AG08395 (cell line): ENCODE results near the gene MTMR3.

ENCODE experiments used
- DNase-seq: peaks from one replicate; pipeline ENCODE4 v3.0.0; 2012; ENCODE audit warnings: mixed read lengths, low spot score

MTMR3 gene

GRCh38 chr22:29916007-29916544 is 33.1 kb downstream of the MTMR3 start:
- no peak for DNase-seq

DNA sequence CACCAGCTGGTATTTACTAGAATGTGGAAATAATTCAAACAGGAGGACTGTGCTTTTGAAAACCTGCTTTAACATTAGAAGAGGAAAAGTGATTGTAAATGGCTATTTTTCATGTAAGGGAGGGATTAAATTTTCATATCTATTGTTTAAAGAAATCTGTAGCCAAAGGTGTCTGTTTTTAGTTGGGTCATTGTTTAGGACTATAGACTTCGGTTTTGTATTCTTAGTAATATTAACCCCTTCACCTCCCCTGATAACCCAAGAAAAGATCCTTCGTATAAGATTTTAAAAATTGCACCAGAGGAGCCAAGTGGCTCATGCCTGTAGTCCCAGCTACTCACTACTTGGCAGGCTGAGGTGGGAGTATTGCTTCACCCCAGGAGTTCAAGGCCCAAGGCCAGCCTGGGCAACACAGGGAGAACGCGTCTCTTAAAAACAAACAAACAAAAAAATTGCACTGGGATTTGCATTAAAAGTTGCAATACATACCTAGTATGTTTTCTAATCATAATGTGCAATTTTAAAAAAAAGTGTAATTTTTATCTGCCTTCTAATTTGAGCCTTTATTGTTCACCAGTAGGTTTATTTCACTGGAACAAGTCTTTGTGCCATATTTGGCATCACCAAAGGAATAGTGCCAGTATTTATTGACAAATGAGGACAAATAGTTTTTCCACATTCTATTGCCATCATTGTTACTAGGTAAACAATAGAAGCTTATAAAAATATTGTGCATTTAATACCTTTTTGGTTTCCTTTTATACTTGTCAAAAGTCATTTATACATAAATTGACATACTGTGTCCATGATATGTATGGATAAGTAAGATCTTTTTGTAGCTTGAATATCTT is 34.3 kb downstream of the MTMR3 start:
- DNase-seq = no peak

DNA sequence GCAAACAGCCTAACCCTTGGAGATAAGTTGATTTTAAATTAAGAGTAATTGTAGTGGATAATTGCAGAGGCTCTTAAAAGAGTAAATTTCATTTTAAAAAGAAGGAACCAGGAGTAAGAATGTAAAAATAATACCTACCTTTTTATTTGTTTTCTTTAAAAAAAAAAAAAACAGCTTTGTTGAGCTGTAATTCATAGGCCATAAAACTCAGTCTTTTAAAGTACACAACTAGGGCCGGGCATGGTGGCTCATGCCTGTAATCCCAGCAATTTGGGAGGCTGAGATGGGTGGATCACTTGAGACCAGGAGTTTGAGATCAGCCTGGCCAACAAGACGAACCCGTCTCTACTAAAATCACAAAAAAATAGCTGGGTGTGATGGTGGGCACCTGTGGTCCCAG is 42.4 kb downstream of the MTMR3 start:
- no peak for DNase-seq

DNA sequence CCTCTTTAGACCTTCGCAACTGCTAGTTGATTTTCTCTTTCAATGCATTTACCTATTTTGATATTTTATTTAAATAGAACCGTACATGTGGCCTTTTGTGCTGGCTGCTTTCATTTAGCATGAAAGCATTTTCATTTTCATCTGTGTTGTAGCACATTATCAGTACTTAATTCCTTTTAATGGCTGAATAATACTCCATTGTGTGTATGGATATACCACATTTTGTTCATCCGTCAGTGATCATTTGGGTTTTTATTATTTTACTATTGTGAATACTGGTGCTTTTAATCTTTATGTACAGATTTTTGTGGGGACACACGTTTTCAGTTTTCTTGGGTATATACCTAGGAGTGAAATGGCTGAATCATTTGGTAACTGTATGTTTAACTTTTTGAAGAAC is 43.1 kb downstream of the MTMR3 start:
- no peak for DNase-seq

DNA sequence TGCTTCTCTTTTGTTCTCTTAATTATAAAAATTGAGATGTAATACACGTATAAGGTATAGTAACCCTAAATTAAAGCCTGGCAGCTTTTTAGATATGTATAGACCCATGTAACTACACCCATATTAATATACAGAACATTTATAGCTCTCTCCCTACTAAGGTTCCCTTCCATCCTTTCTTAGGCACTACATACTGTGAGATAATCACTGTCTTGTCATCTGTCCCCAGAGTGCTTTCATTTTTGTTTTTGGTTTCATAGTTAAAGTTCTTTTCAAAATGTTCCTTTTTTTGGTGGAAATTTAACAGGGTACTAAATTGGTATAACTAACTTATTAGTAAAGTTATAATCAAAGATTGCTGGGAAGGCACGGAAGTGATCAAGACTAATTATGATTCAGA is 49.2 kb downstream of the MTMR3 start:
- no peak for DNase-seq

DNA sequence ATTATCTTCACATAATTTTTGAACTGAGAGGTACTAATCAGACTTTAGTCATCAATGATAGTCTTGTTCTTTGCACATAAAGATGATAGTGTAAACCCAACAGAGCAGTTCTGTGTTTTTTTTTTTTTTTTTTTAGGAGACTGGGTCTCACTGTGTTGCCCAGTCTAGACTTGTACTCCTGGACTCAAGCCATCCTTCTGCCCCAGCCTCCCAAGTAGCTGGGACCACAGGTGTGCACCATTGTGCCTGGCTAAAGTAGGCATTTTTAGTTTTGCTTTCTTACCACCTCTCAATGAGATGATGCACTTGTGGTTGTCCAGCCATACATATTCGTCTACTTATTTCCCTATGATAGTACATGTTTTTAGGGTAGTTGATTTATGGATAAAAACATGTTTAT is 50.6 kb downstream of the MTMR3 start:
- DNase-seq = no peak

DNA sequence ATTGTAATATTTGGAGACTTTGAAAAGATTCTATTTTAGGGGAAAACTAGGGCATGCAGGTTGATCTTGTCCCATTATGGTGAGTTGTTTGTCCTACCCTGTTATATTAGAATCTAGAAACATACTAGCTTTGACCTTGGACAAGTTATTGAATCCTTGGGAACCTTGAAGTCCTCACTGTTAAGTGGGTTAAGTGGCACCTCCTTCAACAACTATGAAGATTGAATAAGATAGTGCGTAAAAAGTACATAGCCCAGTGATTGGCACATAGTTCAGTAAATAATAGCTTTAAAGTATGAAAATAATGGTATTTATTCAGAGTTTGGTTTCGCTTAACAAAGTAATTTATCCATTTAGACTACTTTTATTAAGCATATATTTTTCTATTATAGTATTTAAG is 51.6 kb downstream of the MTMR3 start:
- no peak for DNase-seq

- DNase-seq = no peak
Measured at GRCh38 chr22:29936186-29936585, 53.2 kb downstream of the MTMR3 start.

DNA sequence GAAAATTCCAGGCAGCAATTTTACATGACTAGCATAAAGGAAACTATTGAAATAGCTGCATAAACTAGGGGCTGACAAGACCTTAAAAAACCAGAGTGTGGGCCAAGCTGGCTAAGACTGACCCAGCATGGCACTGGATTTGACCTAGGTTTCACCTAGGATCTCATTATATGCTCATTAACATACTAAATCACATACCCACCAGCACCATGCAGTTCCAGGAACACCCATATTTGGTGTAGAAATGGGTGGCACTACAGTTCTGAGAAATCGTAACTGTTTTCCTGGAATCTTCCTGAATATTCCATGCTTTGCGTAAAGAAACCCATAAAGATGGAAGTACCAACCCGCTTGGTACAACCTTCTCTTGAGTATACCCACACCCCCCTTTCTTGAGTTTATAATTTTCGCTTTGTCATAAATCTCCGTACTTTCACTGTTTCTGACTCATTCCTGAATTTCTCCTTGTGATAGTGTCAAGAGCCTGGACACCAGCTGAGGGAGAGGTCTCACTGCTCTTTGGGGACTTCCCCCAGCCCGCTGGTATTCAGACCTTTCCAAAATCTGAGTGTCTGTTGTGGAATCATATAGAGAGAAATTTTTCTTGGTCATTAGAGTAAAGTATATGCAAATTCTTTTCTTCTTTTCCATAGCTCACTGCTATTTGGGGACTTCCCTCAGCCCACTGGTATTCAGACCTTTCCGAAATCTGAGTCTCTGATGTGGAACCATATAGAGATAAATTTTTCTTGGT is 55.1 kb downstream of the MTMR3 start:
- DNase-seq = no peak

GRCh38 chr22:29940526-29940925 is 57.6 kb downstream of the MTMR3 start:
- DNase-seq = no peak

DNA sequence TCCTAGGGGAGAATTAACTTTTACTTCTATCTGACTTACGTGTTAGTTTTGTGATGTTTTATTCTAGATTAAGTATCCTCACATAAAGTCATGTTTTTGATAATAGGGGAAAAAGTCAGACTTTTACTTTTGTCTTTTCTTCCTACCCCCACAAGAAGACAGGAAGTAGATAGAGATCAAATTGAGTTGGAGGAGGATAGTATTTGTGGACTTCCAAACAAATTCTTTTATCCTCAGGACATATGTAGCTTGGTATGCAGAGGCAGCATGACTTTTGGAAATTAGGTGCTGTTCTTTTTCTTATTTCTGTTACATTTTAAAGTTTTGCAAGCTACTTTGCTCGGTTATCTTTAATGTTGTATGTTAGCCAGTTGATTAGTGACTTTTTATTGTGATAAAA is 61.4 kb downstream of the MTMR3 start:
- DNase-seq = no peak

DNA sequence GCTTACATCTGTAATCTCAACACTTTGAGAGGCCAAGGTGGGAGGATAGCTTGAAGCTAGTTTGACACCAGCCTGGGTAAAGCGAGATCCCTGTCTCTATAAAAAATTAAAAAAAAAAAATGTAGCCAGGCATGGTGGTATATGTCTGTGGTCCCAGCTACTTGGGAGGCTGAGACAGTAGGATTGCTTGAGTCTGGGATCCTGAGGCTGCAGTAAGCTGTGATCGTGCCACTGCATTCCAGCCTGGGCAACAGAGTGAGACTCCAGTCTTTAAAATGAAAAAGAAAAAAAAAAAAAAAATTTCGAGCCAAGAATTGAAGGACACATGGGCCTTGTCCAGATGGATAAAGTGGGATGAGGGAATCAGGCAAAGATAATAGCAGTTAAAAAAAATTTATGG is 62.5 kb downstream of the MTMR3 start:
- no peak for DNase-seq

DNA sequence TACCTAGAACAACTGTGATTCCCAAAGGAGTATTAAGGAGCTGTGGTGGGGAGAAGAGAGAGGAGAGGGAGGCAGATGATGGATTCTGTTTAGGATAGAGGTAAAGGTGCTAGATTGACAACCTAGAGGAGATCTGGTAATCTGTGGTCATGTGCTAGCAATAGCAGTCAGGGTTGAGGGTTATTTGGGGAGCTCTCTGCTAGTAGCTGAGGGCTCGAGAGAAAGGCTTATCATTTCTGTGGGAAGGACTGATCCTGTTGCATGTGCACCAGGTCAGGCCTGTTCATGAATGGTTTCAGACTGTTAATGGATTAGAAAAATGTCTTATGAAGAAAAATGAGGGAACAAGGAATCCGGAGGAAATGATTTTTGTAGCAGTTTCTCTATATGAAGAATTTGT is 63.2 kb downstream of the MTMR3 start:
- no peak for DNase-seq

DNA sequence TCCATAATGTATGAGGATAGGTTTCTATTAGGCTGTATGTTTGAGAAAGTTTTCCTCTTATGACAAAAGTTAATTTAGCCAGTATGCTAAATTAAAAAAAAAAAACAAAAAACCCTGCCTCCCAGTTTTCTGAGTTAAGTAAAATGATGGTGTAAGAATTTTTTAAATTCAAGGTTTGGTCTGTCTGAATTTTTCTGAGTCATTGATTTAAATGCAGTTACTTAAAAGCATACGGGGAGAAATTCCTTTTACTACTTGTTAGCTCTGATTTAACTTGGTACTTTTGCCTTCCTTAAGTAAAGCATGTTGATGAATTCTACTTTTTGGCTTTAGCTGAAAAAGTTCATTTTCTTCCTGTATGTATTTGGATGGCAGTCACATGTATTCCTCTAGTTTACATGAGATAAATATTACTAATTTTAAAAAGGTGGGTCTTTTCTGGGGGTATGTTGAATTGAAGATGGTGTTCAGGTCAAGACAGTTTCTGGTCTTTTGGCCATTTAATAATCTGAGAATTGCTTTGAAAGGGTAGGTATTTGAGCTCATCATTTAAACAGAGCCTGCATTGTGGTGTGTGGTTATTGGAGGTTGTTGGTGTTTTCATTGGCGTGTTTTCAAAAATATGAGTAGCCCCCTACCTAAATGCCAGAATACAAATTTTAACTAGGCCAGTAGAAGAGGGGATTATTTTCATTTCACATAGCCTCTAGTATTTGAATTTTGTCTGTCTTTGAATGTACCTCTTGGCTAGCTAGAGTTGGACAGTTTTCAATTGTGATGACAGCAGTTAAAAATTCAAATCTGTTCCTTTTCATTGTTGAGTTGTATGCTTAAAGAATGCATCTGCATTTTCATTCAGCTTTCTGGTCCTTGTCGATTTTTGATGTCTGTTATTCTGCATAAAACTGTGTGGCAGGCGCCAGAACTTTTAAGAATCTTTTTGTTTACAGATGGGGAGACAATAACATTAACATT is 64.7 kb downstream of the MTMR3 start:
- peak; percentile 26 for DNase-seq

DNA sequence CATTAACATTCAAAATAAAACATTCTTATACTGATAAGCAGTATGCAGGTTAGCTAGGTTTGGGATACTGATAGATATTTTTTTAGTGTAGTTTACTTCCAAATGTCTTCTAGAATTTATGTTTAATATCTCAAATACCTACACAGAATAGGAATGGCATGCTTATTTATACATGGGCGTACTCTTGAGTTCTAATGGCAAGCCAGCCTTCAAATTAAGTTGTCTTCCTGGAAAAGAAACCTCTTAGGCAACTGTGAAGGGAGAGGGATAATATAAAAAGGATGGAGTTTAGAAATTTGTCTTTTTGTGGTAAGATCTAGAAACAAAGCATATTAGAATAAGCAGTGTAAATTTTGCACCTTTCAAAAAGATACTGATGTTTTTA is 65.4 kb downstream of the MTMR3 start:
- DNase-seq = no peak

- DNase-seq = no peak
Measured at GRCh38 chr22:29949872-29950271, 66.9 kb downstream of the MTMR3 start.

- DNase-seq = no peak
Measured at GRCh38 chr22:29951791-29952413, 68.9 kb downstream of the MTMR3 start.

DNA sequence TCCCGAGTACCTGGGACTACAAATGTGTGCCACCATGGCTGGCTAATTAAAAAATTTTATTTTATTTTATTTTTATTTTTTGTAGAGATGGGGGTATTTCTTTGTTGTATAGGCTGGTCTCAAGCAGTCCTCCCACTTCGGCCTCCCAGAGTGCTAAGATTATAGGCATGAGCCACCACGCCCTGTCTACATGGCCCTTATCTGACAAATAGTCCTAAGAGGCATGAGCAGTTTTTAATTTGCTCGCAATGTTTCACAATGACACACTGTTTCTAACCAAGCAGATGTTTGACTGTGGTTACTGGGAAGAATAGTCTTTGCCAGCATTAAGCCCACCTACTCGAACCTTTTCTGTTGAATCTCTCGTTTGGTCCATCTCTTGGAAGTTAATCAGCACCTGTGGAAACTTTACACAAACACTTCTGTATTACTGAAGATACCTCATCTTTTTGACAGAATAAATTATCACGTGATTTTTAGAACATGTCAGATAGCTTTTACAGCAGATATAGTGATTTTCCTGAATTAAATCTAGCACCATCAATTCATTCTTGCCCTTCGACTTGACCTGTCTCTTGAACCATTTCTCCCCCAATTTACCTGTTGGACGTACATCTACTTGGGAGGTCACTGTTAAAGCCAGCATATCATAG is 71.4 kb downstream of the MTMR3 start:
- DNase-seq = no peak

DNA sequence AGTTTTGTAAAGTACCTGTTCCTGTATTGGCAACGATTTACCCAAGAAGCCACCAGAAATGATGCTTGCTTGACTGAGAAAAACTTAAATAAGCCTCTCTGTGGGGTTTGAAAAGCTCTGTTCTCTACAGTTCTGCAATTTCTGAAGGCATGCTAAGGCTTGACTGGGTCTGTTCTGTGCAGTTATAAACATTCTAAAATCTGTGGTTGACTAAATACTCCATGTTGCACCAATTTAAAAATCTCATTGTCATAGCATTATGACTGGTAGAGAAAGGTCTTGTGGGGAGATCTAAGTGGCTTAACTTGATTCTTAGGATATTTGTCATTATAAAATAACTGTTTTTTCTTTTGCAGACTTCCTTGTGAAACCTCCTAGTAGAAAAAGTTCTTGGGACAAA is 73.7 kb downstream of the MTMR3 start:
- DNase-seq = no peak

DNA sequence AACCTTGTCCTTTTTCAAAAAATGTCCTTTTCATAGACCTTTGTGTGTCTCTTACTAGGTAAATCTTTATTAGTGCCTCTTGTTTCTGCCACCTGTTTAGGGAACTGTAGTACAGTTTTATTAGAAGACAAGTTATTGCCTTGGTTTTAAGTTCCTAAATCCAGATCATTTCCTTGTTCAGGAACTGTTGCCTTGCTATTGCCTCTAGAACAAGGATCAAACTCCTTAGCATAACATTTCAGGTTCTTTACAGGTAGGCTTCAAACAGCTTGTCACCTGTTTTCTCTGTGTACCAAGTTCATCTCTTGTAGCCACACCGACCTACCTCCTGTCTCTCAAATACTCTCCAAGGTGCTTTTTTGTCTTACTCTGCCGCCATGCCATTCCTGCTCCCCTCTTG is 75.2 kb downstream of the MTMR3 start:
- no peak for DNase-seq

GRCh38 chr22:29964776-29965175 is 81.8 kb downstream of the MTMR3 start:
- DNase-seq = no peak
